Activated CD4-positive, CD25-positive, alpha-beta regulatory T cell (primary cell): Measurements from ENCODE around the gene PFKFB2.

ENCODE experiments used
- DNase-seq, 4 experiments: peaks; one replicate each; lab custom pipeline; 2025; lab: John Stamatoyannopoulos, UW

PFKFB2 gene

DNA sequence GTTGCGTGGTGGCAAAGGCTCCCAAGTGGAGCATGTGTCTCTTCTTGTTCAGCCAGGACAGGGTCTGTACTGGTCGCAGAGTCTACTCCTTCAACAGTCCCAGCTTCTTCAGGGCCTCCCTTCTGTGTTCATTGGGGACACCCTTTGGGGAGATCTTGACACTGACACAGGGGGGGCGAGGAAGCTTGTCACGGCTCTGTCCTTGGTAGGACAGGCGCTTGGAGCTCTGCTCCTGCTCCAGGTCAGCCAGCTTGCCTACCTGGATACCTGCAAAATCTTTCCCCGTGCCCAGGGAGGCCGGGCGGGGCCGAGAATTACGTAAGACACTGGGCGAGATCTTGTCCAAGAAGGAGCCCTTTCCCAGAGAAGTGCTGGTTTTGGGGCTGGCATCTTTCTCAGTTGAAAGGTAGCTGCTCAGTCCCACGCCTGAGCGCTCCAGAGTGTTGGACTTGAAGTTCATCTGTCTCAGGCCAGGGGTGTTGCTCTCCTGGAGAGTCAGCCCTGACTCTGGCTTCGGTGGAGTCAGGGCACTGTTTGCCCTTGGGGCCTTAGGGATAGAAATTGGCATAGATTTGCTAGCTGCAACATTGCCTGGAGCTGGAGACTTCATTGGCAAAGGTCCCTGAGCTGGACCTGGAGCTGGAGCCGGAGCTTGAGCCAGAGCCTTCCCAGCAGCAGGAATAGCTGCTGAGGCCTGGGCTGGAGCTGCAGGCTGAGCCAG lies 31.0 kb upstream of the PFKFB2 start:
- no peak for DNase-seq

DNA sequence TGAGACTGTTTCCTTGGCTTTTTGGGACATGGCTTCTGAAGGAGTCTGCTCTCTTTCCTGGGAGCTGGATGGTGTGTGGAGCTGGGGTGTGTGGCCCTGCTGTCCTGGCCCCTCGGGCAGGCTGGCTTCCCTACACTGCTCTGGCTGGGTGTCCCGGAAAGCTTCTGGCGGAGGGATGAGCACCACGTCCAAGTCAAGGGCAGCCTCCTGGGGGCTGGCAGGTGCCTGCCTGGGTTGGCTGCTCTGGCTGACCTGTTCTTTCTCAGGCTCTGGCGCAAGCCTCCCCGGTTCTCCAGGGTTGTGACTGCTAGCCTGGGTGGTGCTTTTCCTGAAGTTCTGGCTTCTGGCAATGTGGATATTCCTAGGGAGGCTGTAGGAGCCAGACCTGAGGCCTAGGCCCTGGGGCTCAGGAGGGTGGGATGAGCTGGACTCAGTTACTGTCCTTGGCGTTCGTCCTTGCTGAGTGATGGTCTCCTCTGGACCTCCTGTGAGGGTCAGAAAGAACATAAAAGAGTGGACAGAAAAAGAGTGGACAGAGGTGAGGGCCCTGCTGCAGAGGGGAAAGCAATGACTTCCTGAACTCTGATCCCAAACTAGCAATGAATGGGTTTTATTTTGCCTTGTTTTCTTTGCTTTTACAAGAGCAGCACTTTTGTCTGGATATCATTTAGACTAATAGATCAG lies 29.9 kb upstream of the PFKFB2 start:
- DNase-seq: no peak

DNA sequence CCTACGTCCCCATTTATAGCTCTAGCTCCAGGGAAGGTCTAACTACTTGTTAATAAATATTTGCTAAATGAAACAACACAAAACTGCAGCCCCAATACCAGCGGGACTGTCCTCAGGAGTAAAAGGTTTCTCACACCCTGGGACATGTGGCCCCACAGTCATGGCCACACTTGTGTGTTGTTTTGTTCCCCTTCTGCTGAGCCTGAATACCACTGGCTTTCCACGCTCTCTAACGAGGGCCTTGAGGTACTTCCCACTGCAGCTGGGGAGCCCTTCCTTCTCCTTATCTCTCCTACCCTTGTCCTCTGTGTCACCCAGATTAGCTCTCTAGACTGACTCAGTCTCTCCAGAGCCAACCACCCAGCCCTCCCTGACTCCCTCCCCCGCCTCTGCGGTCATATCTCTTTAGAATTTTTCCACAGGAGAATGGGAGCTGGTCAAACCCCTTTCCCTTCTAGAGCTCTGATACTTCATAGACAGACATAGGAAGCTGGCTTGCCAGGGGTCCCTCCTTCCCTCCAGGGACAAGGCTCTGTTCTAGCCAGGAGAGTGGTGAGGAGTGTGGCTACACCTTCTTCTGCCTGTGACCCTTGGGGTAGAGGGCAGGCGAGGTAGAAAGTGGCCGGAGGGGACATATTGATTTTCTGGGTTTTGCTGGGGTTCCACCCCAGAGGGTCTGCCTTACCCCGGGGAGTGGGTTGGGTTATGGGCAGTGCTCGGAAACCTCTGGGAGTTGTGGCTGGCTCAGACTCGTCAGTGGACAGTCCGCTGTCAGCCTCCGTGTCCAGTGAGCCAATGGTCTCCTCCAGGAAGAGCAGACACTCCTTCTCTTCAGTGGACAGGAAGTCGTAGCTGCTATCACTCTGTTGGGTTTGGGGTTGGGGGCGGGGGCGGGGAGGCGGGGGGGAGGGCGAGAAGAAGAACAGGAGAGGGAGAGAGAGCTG lies 28.6 kb upstream of the PFKFB2 start:
- no peak for DNase-seq

DNA sequence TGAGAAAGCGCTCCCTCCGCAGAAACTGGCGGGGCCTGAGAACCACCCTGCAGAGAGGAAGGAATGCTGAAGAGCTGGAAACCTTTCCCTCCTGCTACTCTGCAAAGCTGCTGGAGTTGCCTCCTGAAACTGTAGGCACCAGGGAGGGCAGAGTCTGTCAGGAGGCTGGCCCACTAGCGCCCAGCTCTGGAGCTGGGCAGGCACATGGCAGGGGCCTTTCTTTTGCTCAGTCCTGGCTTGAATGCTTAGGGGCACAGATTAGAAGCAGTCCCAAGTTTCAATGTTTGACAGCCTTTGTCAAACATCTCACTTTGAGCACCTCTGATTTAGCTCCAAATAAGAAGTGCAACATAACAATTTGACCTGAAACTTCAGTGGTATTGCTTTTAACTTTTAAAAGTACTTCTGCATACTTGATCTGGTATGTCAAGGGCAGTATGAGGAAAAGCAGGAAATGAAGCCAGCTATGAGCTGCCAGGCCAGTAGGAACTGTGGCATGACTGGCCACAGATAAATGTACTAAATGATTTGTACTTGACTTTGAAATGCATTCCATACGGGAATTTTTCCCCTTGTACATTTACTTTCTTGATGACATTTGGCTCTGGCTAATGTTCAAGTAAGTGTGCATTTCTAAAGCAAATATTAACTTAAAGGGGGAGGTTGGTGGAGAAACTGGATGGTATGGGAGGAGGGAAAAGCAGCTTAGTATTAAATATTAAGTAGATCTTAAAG lies 27.8 kb upstream of the PFKFB2 start:
- DNase-seq: no peak

DNA sequence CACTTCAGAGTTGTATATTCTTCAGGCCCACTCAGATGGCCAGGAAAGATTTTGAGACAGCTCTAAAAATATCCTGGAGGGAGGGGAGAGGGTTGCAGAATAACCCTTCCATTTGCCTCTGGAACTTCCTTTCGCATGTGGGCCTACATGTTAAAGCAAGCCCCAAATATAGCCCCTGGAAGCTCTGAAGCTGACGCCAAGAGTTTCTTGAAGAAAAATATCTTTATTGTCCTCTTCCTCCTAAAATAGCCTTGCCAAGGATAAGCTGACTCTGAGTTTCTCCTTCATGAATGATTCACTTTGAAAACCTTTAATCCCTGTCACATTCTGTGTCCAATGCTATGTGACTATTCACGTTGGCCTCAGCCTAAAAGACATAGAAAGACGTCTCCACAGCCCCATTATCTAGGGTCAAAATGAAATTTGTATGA lies 27.0 kb upstream of the PFKFB2 start:
- DNase-seq: no peak

DNA sequence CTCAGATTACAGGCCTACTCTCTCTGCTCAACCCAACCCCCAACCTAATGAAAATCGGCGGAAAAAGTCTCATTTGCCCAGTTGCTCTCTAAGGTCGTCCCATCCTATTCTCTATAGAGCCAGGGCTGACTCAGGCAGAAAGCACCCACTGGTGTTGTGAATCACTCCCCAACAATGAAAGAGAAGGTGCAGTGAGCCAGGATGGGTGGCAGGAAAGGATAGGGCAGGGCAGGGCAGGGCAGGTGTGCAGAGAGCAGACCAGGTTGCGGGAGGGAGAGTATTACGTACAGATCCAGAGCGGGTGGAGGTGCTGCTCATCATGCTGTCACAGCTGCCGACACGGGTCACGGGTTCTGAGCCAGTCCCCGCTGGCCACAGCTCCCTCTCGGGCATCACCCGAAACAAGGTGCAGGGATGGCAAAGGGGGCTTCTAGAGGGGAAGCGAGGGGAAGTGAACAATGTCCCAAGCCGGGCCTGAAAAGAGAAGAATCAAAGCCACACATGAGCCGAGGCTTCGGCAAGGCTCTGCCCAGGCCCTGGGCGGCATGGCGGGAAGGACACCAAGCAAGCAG lies 25.8 kb upstream of the PFKFB2 start:
- no peak for DNase-seq

DNA sequence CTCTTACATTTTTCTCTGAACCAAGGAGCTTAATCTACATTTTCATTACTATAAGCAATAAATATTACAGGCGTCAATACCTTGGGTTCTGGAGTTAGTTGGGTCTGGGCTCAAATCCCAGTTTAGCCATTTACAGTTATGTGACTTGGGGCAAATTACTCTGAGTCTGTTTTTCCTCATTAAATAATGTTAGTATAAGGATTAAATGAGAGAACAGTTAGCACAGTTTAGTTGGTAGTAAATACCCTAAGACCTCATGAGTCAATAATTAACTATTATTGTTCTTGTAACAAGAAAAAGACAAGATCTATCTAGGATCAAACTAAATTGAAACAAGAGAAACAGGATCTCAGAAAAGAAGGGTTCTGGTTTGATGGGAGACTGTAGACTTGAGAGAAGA lies 25.2 kb upstream of the PFKFB2 start:
- no peak for DNase-seq

DNA sequence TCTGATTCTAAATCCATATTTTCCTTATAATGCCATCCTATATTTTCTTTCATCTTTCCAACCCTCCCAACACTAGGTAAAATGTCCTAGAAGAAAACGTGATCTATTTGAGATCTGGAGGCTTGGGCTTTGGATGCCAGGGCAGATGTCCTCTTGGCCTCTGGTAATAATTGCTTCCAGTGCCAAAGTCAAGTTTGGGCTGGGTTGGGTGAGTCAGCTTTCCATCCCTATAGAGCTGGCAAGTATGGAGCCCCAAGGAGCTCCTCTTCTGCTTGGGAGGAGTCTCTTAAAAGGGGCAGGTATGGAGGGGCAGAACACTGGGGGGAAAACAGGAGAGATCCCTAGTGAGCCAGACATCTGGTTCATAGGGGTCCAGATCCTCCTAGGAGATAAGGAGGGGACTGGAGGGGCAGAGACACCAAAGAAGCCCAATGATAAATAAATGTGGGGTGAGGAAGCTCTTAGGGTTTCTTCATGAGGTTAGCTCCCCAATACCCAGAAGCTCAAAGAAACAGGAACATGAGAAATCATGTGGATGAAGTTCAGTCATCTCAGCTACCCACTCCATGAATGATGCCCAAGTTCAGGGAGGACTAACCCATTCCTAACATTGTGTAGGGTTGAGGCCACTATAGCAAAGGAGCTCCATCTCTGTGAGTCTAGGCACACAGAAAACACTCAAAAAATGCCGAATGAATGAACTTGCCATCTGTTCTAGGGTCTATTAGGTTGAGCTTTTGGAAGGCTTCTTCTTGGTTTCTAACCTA lies 24.0 kb upstream of the PFKFB2 start:
- DNase-seq: no peak

DNA sequence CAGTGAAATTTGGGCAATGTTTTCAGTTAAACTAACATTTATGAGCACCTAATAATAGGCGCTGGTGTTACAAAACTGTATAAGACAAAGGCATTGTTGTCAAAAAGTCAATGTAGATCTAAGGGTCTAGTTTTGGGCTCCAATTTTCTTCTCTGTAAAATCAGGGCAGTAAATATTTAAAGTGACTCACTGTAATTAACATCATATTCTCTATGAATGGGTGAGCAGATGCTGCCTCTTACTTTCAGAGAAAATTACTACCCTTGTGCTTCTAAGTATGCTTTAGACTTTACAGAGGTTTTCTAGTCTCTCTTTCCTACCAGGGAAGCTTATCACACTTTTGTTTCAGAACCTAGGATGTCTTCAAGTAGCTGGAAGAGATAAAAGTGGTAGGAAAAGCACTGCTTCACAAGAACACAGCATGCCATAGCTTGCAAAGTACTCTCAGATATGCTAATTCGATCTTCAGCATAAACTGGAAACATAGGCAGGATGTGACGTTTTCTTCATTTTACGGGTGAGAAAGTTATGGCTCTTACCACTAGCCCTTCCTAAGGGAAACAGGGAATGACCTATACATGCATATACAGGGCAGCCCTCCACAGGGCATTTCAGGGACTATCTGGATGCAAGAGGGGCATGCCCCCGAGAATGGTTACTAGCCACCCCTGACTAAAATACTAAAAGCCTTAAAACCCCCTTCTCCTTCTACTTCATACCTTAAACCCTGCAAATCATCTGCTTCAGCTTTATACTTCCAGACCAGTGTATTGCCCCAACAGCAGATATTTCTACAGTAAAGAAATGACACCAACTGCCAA lies 23.2 kb upstream of the PFKFB2 start:
- no peak for DNase-seq

DNA sequence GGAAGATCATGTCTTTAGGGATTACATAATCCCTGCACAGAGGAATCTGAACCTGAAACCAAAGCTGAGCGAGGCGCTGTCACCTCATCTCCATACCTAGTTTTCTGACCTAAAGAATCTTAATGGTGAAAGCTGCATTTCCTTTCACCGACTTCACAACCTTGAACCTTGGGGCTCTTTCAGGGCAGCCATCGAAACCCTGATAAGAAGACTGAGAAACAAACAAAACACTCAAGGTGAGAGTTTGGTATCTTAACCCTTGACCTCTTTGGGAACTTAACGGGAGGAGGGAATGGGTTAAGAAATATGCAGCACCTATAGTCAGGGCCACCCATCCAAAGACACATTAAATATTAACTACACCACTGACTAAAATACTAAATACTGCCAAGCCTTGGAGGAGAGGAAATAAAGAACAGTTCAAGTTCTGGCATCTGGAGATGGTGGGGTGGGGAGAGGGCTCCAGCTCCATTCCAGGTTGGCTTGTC lies 22.5 kb upstream of the PFKFB2 start:
- DNase-seq: no peak

DNA sequence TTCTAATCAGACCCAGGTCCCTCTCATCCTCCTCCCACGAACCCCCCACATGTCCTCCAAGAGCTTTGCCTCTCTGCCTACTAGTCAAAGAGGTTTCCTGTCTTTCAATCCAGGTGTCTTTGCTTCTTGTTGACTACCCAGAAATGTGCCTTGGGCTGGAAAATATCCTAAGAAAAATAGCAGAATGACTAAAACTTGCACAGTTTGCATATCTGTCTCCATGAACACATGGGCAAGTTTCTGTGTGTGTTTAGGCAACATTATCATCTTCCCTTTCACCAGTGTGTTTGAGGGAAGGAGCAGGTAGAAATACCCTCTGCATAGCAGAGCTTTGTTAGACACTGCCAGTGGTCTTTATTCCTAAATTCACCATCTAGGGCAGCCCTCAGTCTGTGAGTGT lies 22.1 kb upstream of the PFKFB2 start:
- DNase-seq: no peak

DNA sequence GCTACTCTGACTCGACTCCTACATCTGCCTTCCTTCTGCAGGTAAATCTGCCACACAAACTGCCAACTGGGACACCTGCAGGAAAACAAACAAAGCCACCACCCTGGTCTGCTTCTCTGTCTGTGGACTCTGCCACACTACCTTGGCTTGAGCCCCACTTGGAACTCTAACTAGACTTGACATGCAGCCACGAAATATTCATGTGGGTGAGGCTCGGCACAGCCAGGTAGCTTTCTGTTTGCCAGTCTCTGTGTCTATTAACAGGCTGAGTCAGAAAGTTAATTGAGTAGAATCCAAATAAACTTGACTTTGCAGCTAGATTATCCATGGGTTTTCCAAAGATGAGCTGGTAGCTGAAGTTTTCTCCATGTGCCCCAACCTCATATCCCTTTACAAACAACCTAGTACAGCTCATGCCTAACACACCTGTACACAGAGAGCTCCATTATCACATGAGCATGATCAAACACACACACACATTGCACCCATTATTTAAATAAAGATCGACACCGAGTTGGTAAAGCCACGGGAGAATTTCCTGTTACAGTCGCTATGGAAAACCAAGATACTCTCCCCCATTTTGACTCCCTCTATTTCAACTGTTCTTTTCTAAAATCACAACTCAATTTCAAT lies 21.3 kb upstream of the PFKFB2 start:
- DNase-seq: no peak

DNA sequence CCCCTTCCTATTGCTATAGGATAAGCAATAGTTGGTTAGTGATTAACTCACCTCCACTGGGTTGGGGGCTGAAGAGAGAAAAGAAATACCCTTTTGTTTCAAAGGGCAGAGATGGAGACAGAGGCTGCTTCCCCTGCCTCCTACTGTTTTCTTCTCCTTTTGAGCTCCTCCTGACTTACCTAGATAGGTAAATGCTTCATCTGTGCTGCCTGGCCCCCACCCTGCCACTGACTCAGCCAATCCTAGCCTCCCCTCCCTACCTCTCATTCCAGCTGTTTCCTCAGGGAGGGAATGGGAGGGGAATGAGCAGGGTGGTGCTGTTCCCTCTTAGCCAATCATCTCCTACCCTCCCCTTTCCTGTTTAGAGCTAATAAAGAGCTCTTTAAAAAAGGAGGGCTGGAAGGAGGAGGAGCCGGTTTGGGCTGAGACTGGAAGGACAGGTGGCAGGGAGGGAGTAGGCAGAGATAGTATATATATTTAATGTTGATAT lies 20.5 kb upstream of the PFKFB2 start, which contains the start of gene C1orf116:
Gene C1orf116, minus strand, starts transcription at position 229 of the 490 bp plus-strand sequence. CDS start 5,158 bp downstream, outside the sequence.
- no peak for DNase-seq

DNA sequence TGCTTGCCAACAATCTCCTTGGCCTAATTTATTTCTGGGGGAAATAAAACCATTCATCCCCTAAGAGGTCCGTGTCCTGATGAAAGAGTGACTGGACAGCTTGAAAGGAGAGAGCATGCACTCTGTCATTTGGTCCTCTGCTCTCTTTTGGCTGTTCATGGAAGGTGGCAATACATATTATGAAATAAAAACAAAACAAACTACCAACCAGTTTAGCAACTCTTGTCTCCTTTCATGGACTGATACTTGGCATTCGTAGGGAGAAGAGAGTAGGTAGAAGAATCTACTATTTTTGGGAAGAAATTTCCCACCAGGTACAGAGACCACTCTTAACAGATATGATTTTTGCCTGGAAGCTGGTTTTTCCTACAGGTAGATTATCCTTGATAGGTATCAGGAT lies 19.8 kb upstream of the PFKFB2 start:
- no peak for DNase-seq

DNA sequence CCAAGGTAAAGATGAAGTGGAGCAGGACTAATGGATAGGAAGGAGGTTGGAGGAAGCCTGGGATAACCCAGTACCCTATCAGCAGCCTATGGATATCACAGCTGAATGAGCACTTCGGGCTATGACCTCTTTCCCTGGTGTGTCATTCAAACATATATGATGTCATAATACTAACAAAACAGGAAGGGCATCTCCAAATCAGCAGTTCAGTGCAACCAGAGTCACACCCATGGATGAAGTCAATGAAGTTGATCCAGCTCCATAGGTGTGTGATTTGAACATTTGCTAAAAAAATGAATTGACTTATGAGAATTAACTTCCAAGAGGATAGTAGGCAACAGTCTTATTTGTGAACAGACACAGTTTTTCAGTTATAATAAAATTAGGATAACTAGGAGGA lies 18.9 kb upstream of the PFKFB2 start:
- DNase-seq: no peak

DNA sequence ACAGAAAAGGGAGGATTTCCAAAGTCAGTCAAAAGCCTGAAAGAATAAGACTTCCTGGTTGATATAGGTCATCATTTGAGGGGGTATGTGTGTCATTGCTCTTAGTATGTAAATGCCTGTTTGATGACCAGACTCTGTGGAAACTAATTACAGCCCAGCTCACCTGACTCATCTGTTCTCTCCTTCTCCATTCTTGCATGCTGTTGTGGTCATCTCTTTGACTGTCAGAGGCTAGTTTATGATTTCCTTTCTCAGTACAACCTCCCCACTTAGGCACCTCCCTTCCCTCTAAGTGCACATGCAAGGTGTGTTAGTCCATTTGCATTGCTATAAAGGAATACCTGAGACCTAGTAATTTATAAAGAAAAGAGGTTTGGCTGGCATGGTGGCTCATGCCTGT lies 18.1 kb upstream of the PFKFB2 start:
- DNase-seq: no peak

DNA sequence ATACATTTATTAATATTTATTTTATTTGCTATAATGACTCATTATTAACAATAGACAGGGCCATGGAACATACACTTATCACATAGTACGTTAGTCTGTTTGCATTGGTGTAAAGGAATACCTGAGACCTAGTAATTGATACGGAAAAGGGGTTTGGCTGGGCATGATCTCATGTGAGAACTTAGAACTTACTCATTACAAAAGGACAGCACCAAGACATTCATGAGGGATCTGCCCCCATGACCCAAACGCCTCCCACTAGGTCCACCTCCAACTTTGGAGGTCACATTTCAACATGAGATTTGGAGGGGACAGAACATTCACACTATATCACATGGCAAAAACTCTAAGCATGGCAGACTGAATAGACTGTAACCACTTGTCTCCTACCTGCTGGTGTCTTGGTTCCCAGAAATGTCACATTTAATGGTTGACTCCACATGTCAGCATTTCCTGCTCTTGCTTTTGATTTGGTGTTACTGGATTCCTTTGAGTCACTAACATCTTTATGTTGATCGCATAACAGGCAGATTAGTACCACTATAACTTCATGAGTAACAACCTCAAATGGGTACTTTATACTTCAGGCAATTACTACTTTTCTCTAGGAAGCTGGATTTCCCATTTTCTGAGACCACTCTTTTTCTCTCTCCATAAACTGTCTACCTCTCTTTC lies 17.1 kb upstream of the PFKFB2 start:
- DNase-seq: no peak

DNA sequence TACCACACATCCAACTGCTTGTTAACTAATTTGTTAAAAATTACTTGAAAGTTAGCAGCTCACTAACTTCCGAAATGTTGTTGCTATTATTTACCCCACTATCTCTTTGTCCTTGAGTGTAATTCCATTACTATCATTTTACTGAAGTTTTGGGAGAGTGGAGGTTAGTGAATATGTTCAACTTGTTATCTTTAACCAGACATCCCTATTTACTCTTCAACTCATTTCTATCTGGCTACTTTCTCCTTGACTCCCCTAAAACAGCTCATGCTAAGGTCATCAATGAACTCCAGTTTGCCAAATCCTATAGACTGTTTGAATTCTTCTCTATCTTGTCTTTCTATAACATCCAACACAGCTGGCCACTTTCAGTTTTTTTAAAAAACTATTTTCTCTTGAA lies 16.2 kb upstream of the PFKFB2 start:
- no peak for DNase-seq
